A673 (cell line): Measurements from ENCODE around the gene GUCD1. TPM values are rescaled to one million over a fixed set of nuclear protein-coding genes. Genes with fewer than 3 reads are reported as not detected.
"Not testable (repeated sequence)": the region's sequence is repeated elsewhere in the genome, so short reads cannot be mapped to it uniquely, and the experiment has no call there.

Source experiments
- Bru-seq: library from RNA; stranded (reverse); fragments of 400-500 nt; gene quantifications from one replicate; lab custom pipeline; 2021; lab: Mats Ljungman, UMichigan
- BruChase-seq, 2 experiments: library from RNA; stranded (reverse); fragments of 400-500 nt; gene quantifications; one replicate each; lab custom pipeline; 2021; lab: Mats Ljungman, UMichigan
- BruUV-seq: library from RNA; stranded (reverse); fragments of 400-500 nt; replicated peaks from 2 replicates; lab custom pipeline; 2021; lab: Mats Ljungman, UMichigan
- CTCF ChIA-PET: fragments of 300-600 bp; sonication (Branson Sonifier 250); formaldehyde crosslinking; loops from one replicate; lab custom pipeline; 2022; ENCODE audit warnings: antibody characterized with exemption; lab: Charles Lee
- POLR2A ChIA-PET: fragments of 300-600 bp; sonication (Branson Sonifier 250); formaldehyde crosslinking; loops from one replicate; lab custom pipeline; 2022; ENCODE audit warnings: antibody characterized with exemption; ENCODE audit not compliant: low non-redundant PET; lab: Charles Lee
- DNase-seq: peaks from one replicate; pipeline ENCODE4 v3.0.0-alpha.2; 2015; ENCODE audit warnings: low spot score
- H3K27ac ChIP-seq: fragments of 200-600 bp; sonication (generic); 2 replicates; pipeline ENCODE4 v1.5.1; 2016; ENCODE audit warnings: mixed run types, low read depth, mild to moderate bottlenecking, mixed read lengths, antibody characterized with exemption, low read length; ENCODE audit not compliant: poor library complexity, severe bottlenecking
- H3K27me3 ChIP-seq: fragments of 200-600 bp; sonication (generic); replicated peaks from 2 replicates; pipeline ENCODE4 v1.6.1; 2017; ENCODE audit warnings: mixed run types, low read depth, mild to moderate bottlenecking, mixed read lengths, antibody characterized with exemption, low read length; ENCODE audit not compliant: insufficient read depth, poor library complexity
- H3K36me3 ChIP-seq: fragments of 200-600 bp; sonication (generic); 2 replicates; pipeline ENCODE4 v1.6.1; 2016; ENCODE audit warnings: mixed run types, mild to moderate bottlenecking, mixed read lengths, antibody characterized with exemption, low read length; ENCODE audit not compliant: insufficient read depth, poor library complexity, severe bottlenecking
- H3K4me1 ChIP-seq: fragments of 200-600 bp; sonication (generic); 2 replicates; pipeline ENCODE4 v1.6.1; 2017; ENCODE audit warnings: mixed run types, mild to moderate bottlenecking, mixed read lengths, antibody characterized with exemption, low read length; ENCODE audit not compliant: insufficient read depth, poor library complexity, severe bottlenecking
- H3K4me3 ChIP-seq: fragments of 200-600 bp; sonication (generic); 2 replicates; pipeline ENCODE4 v1.5.1; 2016; ENCODE audit warnings: low read depth, mixed run types, mild to moderate bottlenecking, mixed read lengths, low read length; ENCODE audit not compliant: poor library complexity, severe bottlenecking
- H3K9me3 ChIP-seq: fragments of 200-600 bp; sonication (generic); 2 replicates; pipeline ENCODE4 v1.6.1; 2016; ENCODE audit warnings: mixed run types, low read depth, mild to moderate bottlenecking, mixed read lengths, antibody characterized with exemption, low read length; ENCODE audit not compliant: poor library complexity, severe bottlenecking
- CTCF ChIP-seq: fragments of 300-800, 200-600 bp; sonication (generic); conservative IDR thresholded peaks from 2 replicates; pipeline ENCODE4 v1.5.1; 2017; ENCODE audit warnings: low read depth, mild to moderate bottlenecking, antibody characterized with exemption, low read length, moderate library complexity, mixed read lengths
- EZH2 ChIP-seq: fragments of 200-600 bp; sonication (generic); IDR thresholded peaks from 2 replicates; pipeline ENCODE4 v1.6.1; 2017; ENCODE audit warnings: borderline replicate concordance, low read depth, mild to moderate bottlenecking, mixed read lengths, antibody characterized with exemption, low read length; ENCODE audit not compliant: poor library complexity, severe bottlenecking
- intact Hi-C: fragments of 100-400 bp; cut with micrococcal nuclease; formaldehyde crosslinking; loops from one replicate; pipeline ENCODE4 v1.10.0; 2022; ENCODE audit not compliant: unreplicated experiment
- long read RNA-seq: library from polyadenylated mRNA; stranded (forward); transcript quantifications from one replicate; pipeline ENCODE4 v2.0.0, GENCODE V29; 2022
- total RNA-seq: library from RNA; stranded (reverse); gene quantifications from 2 replicates; pipeline ENCODE4 v1.2.3, GENCODE V29; 2021

GUCD1 gene
- total RNA-seq (70.5 and 75.3 TPM in 2 replicates), Bru-seq, nascent RNA (percentile 72 among the genes with signal in this experiment), BruChase-seq, experiment 1, labeled RNA remaining after a 2-hour chase (percentile 85 among the genes with signal in this experiment), BruChase-seq, experiment 2, labeled RNA remaining after a 6-hour chase (percentile 92 among the genes with signal in this experiment)
- long read RNA-seq, transcript GUCD1-203 (6 exons, 1,606 nt), result minor isoform, 8 of 75 reads
- long read RNA-seq, transcript GUCD1-206 (6 exons, 3,613 nt), result major isoform, 30 of 75 reads
- long read RNA-seq, transcript GUCD1-212 (2 exons, 510 nt), result minor isoform, 5 of 75 reads
- long read RNA-seq, partial matches to known transcripts, result 2 of 75 reads
- long read RNA-seq, other reads (novel, unspliced or antisense), result 25 of 75 reads

GRCh38 chr22:24554313-24555164, at the start of gene GUCD1:
Gene GUCD1 (minus strand): TSS chr22:24555138. CDS start chr22:24554991, 147 bp downstream.
- H3K4me3 ChIP-seq, result peak within 1 kb of the TSS; percentile 93
- peak within 1 kb of the TSS; percentile 97 for H3K27ac ChIP-seq
- BruUV-seq, result no TSS peak
- no peak for TF ChIP-seq CTCF
- no peak for TF ChIP-seq EZH2
- no peaks in the 10 kb centered on the region for H3K27me3 ChIP-seq
- H3K9me3 ChIP-seq, result no peaks in the 10 kb centered on the region
- peak; percentile 25 for DNase-seq
- H3K4me1 ChIP-seq, result peaks cover 18% of the 10 kb centered on the region
- POLR2A ChIA-PET, result interaction anchor here (0.6 to 0.7 kb wide), 2 partner anchors 27 to 641 kb away, joined by 6 to 11 read pairs; no protein-coding TSS in a partner anchor
- H3K36me3 ChIP-seq, result peaks cover 23% of the 10 kb centered on the region
- CTCF ChIA-PET, result no interaction called here
- intact Hi-C loops, result no loop called here

- CTCF ChIA-PET, BruUV-seq: not testable (repeated sequence)
Measured at GRCh38 chr22:24603770-24604629, 49.1 kb upstream of the GUCD1 start.

GRCh38 chr22:24602847-24603769, 48.2 kb upstream of the GUCD1 start, which contains the start of gene GGT1:
Gene GGT1 (plus strand): TSS chr22:24603193. CDS start chr22:24611082, 7,889 bp downstream.
- CTCF ChIA-PET, H3K36me3 ChIP-seq, BruUV-seq, H3K27me3 ChIP-seq, H3K4me3 ChIP-seq, H3K9me3 ChIP-seq, H3K4me1 ChIP-seq, H3K27ac ChIP-seq, intact Hi-C loops, DNase-seq, POLR2A ChIA-PET: not testable (repeated sequence)

More at GRCh38 chr22:24603770-24604629, 49.1 kb upstream of the GUCD1 start:
- H3K9me3 ChIP-seq, H3K27me3 ChIP-seq, POLR2A ChIA-PET, H3K4me1 ChIP-seq, H3K36me3 ChIP-seq, intact Hi-C loops, H3K4me3 ChIP-seq, H3K27ac ChIP-seq, DNase-seq: not testable (repeated sequence)
- 0 out of 2 replicates have a peak, but pooled peaks have one; percentile 22 for TF ChIP-seq CTCF

- CTCF ChIA-PET, H3K27me3 ChIP-seq, intact Hi-C loops, BruUV-seq, H3K4me1 ChIP-seq, H3K4me3 ChIP-seq, H3K27ac ChIP-seq, H3K36me3 ChIP-seq, POLR2A ChIA-PET, H3K9me3 ChIP-seq, DNase-seq: not testable (repeated sequence)
Measured at GRCh38 chr22:24602105-24602749, 47.3 kb upstream of the GUCD1 start.
